SK-N-SH (cell line): ENCODE results near the gene FIGNL2. TPM values are rescaled to one million over a fixed set of nuclear protein-coding genes. Genes with fewer than 3 reads are reported as not detected.

ENCODE experiments used
- CTCF ChIA-PET: fragments of 300-600, 350-600 bp; formaldehyde crosslinking; extraction: SDS; loops from one replicate; lab custom pipeline; 2021; lab: Yijun Ruan, JAX
- POLR2A ChIA-PET: fragments of 350-600 bp; sonication (Branson Sonifier 250); formaldehyde crosslinking; extraction: SDS; loops from one replicate; lab custom pipeline; 2020; ENCODE audit warnings: antibody characterized with exemption, inconsistent platforms; lab: Yijun Ruan, JAX
- DNase-seq: peaks from one replicate; pipeline ENCODE4 v3.0.0; 2012
- H2AFZ ChIP-seq: fragments of 200-600 bp; sonication (generic); 2 replicates; pipeline ENCODE4 v1.8.1; 2016; ENCODE audit warnings: antibody characterized with exemption, mild to moderate bottlenecking, low read depth
- H3F3A ChIP-seq: fragments of 200-600 bp; sonication (generic); replicated peaks from 2 replicates; pipeline ENCODE3; 2016; ENCODE audit warnings: antibody characterized with exemption, mild to moderate bottlenecking; ENCODE audit not compliant: insufficient read depth
- H3K27ac ChIP-seq, 2 experiments: fragments of 200-500 bp in 1 of 2; fragments of 200-600 bp in 1 of 2; sonication (Bioruptor generic) in 1 of 2; sonication (generic), shearing (Covaris generic) in 1 of 2; 2 replicates each; pipeline versions ENCODE4 v1.5.1 to v1.6.1; 2014 to 2016; ENCODE audit warnings: low read depth in 2 of 2, inconsistent platforms in 1 of 2, low read length in 1 of 2, mild to moderate bottlenecking in 1 of 2, mixed read lengths in 1 of 2
- H3K27me3 ChIP-seq: fragments of 200-600 bp; sonication (generic), shearing (Covaris generic); 2 replicates; pipeline ENCODE4 v1.6.1; 2016; ENCODE audit warnings: mixed run types; ENCODE audit not compliant: insufficient read depth
- H3K36me3 ChIP-seq, 2 experiments: fragments of 200-500 bp in 1 of 2; fragments of 200-600 bp in 1 of 2; sonication (Bioruptor generic) in 1 of 2; sonication (generic) in 1 of 2; replicated peaks in 1 of 2; 2 replicates each; pipeline versions ENCODE3 to v1.5.1; 2014 to 2016; ENCODE audit warnings: low read length in 1 of 2, mild to moderate bottlenecking in 1 of 2; ENCODE audit not compliant: insufficient read depth in 2 of 2, control insufficient read depth in 1 of 2
- H3K4me1 ChIP-seq, 2 experiments: fragments of 200-500 bp in 1 of 2; fragments of 200-600 bp in 1 of 2; sonication (Bioruptor generic) in 1 of 2; sonication (generic), shearing (Covaris generic) in 1 of 2; 2 replicates each; pipeline versions ENCODE4 v1.5.1 to v1.6.1; 2014 to 2016; ENCODE audit warnings: low read depth in 1 of 2, low read length in 1 of 2, mixed run types in 1 of 2; ENCODE audit not compliant: insufficient read depth in 2 of 2, control insufficient read depth in 1 of 2
- H3K4me2 ChIP-seq: fragments of 200-600 bp; sonication (generic), shearing (Covaris generic); 2 replicates; pipeline ENCODE4 v1.6.1; 2017; ENCODE audit warnings: mixed run types
- H3K4me3 ChIP-seq, 2 experiments: fragments of 200-500 bp in 1 of 2; fragments of 200-600 bp in 1 of 2; sonication (Bioruptor generic) in 1 of 2; sonication (generic), shearing (Covaris generic) in 1 of 2; 2 replicates each; pipeline versions ENCODE4 v1.5.1 to v1.8.1; 2014 to 2016; ENCODE audit warnings: low read depth in 2 of 2, inconsistent platforms in 1 of 2, low read length in 1 of 2, mild to moderate bottlenecking in 1 of 2, mixed read lengths in 1 of 2, moderate library complexity in 1 of 2
- H3K79me2 ChIP-seq: fragments of 200-600 bp; sonication (generic); 2 replicates; pipeline ENCODE4 v1.8.1; 2017; ENCODE audit warnings: mild to moderate bottlenecking; ENCODE audit not compliant: insufficient read depth
- H3K9ac ChIP-seq: fragments of 200-600 bp; sonication (generic); 2 replicates; pipeline ENCODE4 v1.6.1; 2017; ENCODE audit warnings: mixed run types
- H3K9me2 ChIP-seq: fragments of 200-600 bp; sonication (generic); 2 replicates; pipeline ENCODE4 v1.6.1; 2017; ENCODE audit warnings: mixed run types
- H3K9me3 ChIP-seq: fragments of 200-600 bp; sonication (generic); 2 replicates; pipeline ENCODE4 v1.6.1; 2017; ENCODE audit warnings: mixed run types, mild to moderate bottlenecking, moderate library complexity
- H4K20me1 ChIP-seq: fragments of 200-600 bp; sonication (generic); 2 replicates; pipeline ENCODE4 v1.6.1; 2017; ENCODE audit warnings: mild to moderate bottlenecking, mixed run types; ENCODE audit not compliant: insufficient read depth
- CHD2 ChIP-seq: fragments of 150-350 bp; IDR thresholded peaks from 2 replicates; pipeline ENCODE4 v1.6.1; 2018; ENCODE audit warnings: low read length; ENCODE audit not compliant: partially characterized antibody
- CTCF ChIP-seq: fragments of 200-600 bp; sonication (generic); IDR thresholded peaks from 2 replicates; pipeline ENCODE4 v1.6.1; 2017; ENCODE audit warnings: antibody characterized with exemption, mild to moderate bottlenecking, moderate library complexity
- ELF1 ChIP-seq: IDR thresholded peaks from 2 replicates; pipeline ENCODE4 v1.4.0; 2012
- EZH2phosphoT487 ChIP-seq: fragments of 200-600 bp; sonication (generic); IDR thresholded peaks from 2 replicates; pipeline ENCODE4 v1.6.1; 2017; ENCODE audit warnings: low read depth, mixed run types, mild to moderate bottlenecking, antibody characterized with exemption, moderate library complexity, borderline replicate concordance
- FOXM1 ChIP-seq: IDR thresholded peaks from 2 replicates; pipeline ENCODE4 v1.4.0; 2012; ENCODE audit warnings: low read depth, mild to moderate bottlenecking
- JUND ChIP-seq: IDR thresholded peaks from 2 replicates; pipeline ENCODE4 v1.4.0; 2012
- MXI1 ChIP-seq: IDR thresholded peaks from 2 replicates; pipeline ENCODE4 v1.6.1; 2012; ENCODE audit warnings: mild to moderate bottlenecking, low read depth, low read length, improper control_type of control experiment
- NFIC ChIP-seq: IDR thresholded peaks from 2 replicates; pipeline ENCODE4 v1.4.0; 2012; ENCODE audit warnings: borderline replicate concordance
- NRF1 ChIP-seq: IDR thresholded peaks from 2 replicates; pipeline ENCODE4 v1.6.1; 2012; ENCODE audit warnings: low read depth, mild to moderate bottlenecking, low read length
- RAD21 ChIP-seq: IDR thresholded peaks from 2 replicates; pipeline ENCODE4 v1.6.1; 2012; ENCODE audit warnings: mild to moderate bottlenecking, low read length
- RCOR1 ChIP-seq: fragments of 150-350 bp; IDR thresholded peaks from 2 replicates; pipeline ENCODE4 v1.6.1; 2017; ENCODE audit warnings: antibody characterized with exemption, low read length
- REST ChIP-seq: IDR thresholded peaks from 2 replicates; pipeline ENCODE4 v1.6.1; 2012; ENCODE audit warnings: mild to moderate bottlenecking, low read depth, low read length, moderate library complexity
- SIN3A ChIP-seq: IDR thresholded peaks from 2 replicates; pipeline ENCODE4 v1.6.1; 2012; ENCODE audit warnings: low read depth, mild to moderate bottlenecking, low read length, moderate library complexity, borderline replicate concordance
- SMC3 ChIP-seq: IDR thresholded peaks from 2 replicates; pipeline ENCODE4 v1.6.1; 2012; ENCODE audit warnings: low read depth, low read length, improper control_type of control experiment
- TAF1 ChIP-seq: IDR thresholded peaks from 2 replicates; pipeline ENCODE4 v1.6.1; 2012; ENCODE audit warnings: low read depth, mild to moderate bottlenecking, low read length, moderate library complexity, borderline replicate concordance
- TEAD4 ChIP-seq: IDR thresholded peaks from 2 replicates; pipeline ENCODE4 v1.4.0; 2012; ENCODE audit warnings: mild to moderate bottlenecking, borderline replicate concordance; ENCODE audit not compliant: insufficient read depth
- USF1 ChIP-seq: IDR thresholded peaks from 2 replicates; pipeline ENCODE4 v1.4.0; 2012; ENCODE audit warnings: low read depth, borderline replicate concordance
- USF2 ChIP-seq: fragments of 150-350 bp; IDR thresholded peaks from 2 replicates; pipeline ENCODE4 v1.6.1; 2017; ENCODE audit warnings: antibody characterized with exemption, low read length, low read depth, borderline replicate concordance
- ZBTB33 ChIP-seq: IDR thresholded peaks from 2 replicates; pipeline ENCODE4 v1.4.0; 2012; ENCODE audit warnings: low read depth, borderline replicate concordance
- WGBS: methylation state at CpG from one replicate; pipeline ENCODE4 v1.1.6; 2017; ENCODE audit warnings: low lambda C conversion rate; 5-methylcytosine and 5-hydroxymethylcytosine counted together
- polyA plus RNA-seq, 3 experiments: library from polyadenylated mRNA; depleted of rRNA; stranded (reverse); fragments of >200 nt; gene quantifications; 2 replicates each; pipeline ENCODE4 v1.2.3, GENCODE V29; 2012
- TF ChIP-seq, protein P1 (sequence below): IDR thresholded peaks from 2 replicates; pipeline ENCODE4; 2012

The FIGNL2 gene
- polyA plus RNA-seq, 1 of the 3 experiments (the other 2 are of a cell fraction) = 0.05 TPM

GRCh38 chr12:51874486-51874885 is 26.0 kb upstream of the FIGNL2 start:
- no peak overlapping the region for H3K4me2 ChIP-seq
- ChIA-PET POLR2A (interaction anchor here (0.7 kb wide), 1 partner anchor 55 kb away, joined by 3 read pairs; no protein-coding TSS in a partner anchor), CTCF (interaction anchor here (0.5 to 18.2 kb wide), 41 partner anchors 11 to 515 kb away, joined by 3 to 194 read pairs (median 4); partner anchors contain the start of genes FIGNL2 and SLC4A8)
- H3K36me3 ChIP-seq = no peaks in the 10 kb centered on the region
- no peaks in the 10 kb centered on the region for H4K20me1 ChIP-seq
- no peak overlapping the region for H3K9ac ChIP-seq
- no peak for DNase-seq
- no peaks in the 10 kb centered on the region for H3F3A ChIP-seq
- H3K9me3 ChIP-seq = no peaks in the 10 kb centered on the region
- no peaks in the 10 kb centered on the region for H3K79me2 ChIP-seq
- H3K4me1 ChIP-seq = peaks cover 0 to 23% of the 10 kb centered on the region in 2 experiments; a peak in 1 of 4 replicates
- no peaks in the 10 kb centered on the region; the same call in 1 of the 2 replicates for H3K27me3 ChIP-seq
- H3K4me3 ChIP-seq = no peak overlapping the region
- 73% methylated on average over 4 of the region's 4 CpGs for WGBS
- no peak overlapping the region for H3K27ac ChIP-seq
- no peak overlapping the region for H2AFZ ChIP-seq
- H3K9me2 ChIP-seq = no peaks in the 10 kb centered on the region
- no peak for TF ChIP-seq MXI1
- TF ChIP-seq ZBTB33 = no peak
- TF ChIP-seq CHD2 = no peak
- TF ChIP-seq FOXM1 = no peak
- TF ChIP-seq EZH2phosphoT487 = no peak
- no peak for TF ChIP-seq SIN3A
- TF ChIP-seq TAF1 = no peak
- no peak for TF ChIP-seq NRF1
- no peak for TF ChIP-seq USF1
- no peak for TF ChIP-seq CTCF
- no peak for TF ChIP-seq SMC3
- TF ChIP-seq NFIC = no peak
- no peak for TF ChIP-seq ELF1
- no peak for TF ChIP-seq RCOR1
- no peak for TF ChIP-seq RAD21
- no peak for TF ChIP-seq REST
- TF ChIP-seq, protein P1, sequence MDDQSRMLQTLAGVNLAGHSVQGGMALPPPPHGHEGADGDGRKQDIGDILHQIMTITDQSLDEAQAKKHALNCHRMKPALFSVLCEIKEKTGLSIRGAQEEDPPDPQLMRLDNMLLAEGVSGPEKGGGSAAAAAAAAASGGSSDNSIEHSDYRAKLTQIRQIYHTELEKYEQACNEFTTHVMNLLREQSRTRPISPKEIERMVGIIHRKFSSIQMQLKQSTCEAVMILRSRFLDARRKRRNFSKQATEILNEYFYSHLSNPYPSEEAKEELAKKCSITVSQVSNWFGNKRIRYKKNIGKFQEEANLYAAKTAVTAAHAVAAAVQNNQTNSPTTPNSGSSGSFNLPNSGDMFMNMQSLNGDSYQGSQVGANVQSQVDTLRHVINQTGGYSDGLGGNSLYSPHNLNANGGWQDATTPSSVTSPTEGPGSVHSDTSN = no peak
- no peak for TF ChIP-seq TEAD4
- TF ChIP-seq JUND = no peak
- no peak for TF ChIP-seq USF2
